ENCODE data around the gene SELENOH.

DNA sequence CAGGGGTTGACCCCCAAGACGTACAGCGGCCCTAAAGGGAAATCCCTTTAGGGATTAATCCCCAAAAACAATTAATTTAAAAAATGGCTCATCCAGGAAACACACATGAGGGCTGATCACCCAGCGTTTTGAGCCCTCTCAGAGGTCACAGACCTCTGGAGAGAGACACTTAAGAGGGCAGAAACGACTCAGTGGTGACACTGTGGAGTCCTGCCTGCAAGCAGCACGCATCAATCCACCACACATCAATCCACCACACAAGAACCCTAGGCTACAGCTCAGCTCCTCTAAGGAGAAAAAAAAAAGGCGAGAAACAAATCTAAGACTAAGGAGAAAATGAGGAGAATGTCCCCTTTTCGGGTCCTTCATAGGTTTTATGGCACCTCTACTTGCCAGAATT lies 12.5 kb upstream of the SELENOH start:
- no peak for TF ChIP-seq POLR2A (IDR thresholded peaks at IDR 0.05; ENCODE audit: control extremely low read depth in 1 of 2, low read depth in 2 of 2, low read length in 2 of 2)
- no peak for TF ChIP-seq POLR2AphosphoS5 (IDR thresholded peaks at IDR 0.05; ENCODE audit: low read depth, low read length)
- TF ChIP-seq CEBPB (IDR thresholded peaks at IDR 0.05; ENCODE audit: low read depth, low read length): no peak
- no peak for TF ChIP-seq RBBP5 (IDR thresholded peaks at IDR 0.05; ENCODE audit: borderline replicate concordance, low read depth, low read length)
- no peak for TF ChIP-seq TEAD4 (IDR thresholded peaks at IDR 0.05; ENCODE audit: low read depth, low read length)
- TF ChIP-seq, protein P1, sequence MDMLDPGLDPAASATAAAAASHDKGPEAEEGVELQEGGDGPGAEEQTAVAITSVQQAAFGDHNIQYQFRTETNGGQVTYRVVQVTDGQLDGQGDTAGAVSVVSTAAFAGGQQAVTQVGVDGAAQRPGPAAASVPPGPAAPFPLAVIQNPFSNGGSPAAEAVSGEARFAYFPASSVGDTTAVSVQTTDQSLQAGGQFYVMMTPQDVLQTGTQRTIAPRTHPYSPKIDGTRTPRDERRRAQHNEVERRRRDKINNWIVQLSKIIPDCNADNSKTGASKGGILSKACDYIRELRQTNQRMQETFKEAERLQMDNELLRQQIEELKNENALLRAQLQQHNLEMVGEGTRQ (IDR thresholded peaks at IDR 0.05; ENCODE audit: low read length): no peak
- TF ChIP-seq, protein P2, sequence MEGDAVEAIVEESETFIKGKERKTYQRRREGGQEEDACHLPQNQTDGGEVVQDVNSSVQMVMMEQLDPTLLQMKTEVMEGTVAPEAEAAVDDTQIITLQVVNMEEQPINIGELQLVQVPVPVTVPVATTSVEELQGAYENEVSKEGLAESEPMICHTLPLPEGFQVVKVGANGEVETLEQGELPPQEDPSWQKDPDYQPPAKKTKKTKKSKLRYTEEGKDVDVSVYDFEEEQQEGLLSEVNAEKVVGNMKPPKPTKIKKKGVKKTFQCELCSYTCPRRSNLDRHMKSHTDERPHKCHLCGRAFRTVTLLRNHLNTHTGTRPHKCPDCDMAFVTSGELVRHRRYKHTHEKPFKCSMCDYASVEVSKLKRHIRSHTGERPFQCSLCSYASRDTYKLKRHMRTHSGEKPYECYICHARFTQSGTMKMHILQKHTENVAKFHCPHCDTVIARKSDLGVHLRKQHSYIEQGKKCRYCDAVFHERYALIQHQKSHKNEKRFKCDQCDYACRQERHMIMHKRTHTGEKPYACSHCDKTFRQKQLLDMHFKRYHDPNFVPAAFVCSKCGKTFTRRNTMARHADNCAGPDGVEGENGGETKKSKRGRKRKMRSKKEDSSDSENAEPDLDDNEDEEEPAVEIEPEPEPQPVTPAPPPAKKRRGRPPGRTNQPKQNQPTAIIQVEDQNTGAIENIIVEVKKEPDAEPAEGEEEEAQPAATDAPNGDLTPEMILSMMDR (IDR thresholded peaks at IDR 0.05; ENCODE audit: control extremely low read depth in 1 of 3, insufficient read depth in 1 of 3, low read depth in 1 of 3, low read length in 3 of 3): no peak
- no peak for TF ChIP-seq MAFK (IDR thresholded peaks at IDR 0.05; ENCODE audit: low read depth, low read length)
- no peak for TF ChIP-seq SIN3A (conservative IDR thresholded peaks at IDR 0.05 in 1 of 2, IDR thresholded peaks at IDR 0.05 in 1 of 2; ENCODE audit: low read depth in 1 of 2, low read length in 2 of 2)
- TF ChIP-seq, protein P3, sequence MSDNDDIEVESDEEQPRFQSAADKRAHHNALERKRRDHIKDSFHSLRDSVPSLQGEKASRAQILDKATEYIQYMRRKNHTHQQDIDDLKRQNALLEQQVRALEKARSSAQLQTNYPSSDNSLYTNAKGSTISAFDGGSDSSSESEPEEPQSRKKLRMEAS (IDR thresholded peaks at IDR 0.05): no peak
- TF ChIP-seq RAD21 (IDR thresholded peaks at IDR 0.05 in 1 of 2, conservative IDR thresholded peaks at IDR 0.05 in 1 of 2; ENCODE audit: low read depth in 2 of 2, low read length in 2 of 2): no peak
- TF ChIP-seq JUN (IDR thresholded peaks at IDR 0.05; ENCODE audit: low read depth, low read length): no peak
